NOMO-1 treated with dmso at 0.1 percent for 144 hours (cell line): Measurements from ENCODE around the gene DDB1.

Experiments used
- DNase-seq: peaks from one replicate; lab custom pipeline; 2025; ENCODE audit not compliant: unreplicated experiment; lab: John Stamatoyannopoulos, UW

DDB1 gene

GRCh38 chr11:61357233-61357893 lies 24.5 kb upstream of the DDB1 start:
- DNase-seq = peak; percentile 84

GRCh38 chr11:61356706-61357105 lies 23.8 kb upstream of the DDB1 start:
- no peak for DNase-seq

GRCh38 chr11:61354208-61354607 lies 21.3 kb upstream of the DDB1 start:
- no peak for DNase-seq

GRCh38 chr11:61353131-61354067 lies 20.5 kb upstream of the DDB1 start:
- no peak for DNase-seq

GRCh38 chr11:61352038-61352437 lies 19.1 kb upstream of the DDB1 start:
- no peak for DNase-seq

GRCh38 chr11:61350803-61351202 lies 17.9 kb upstream of the DDB1 start:
- DNase-seq = no peak

GRCh38 chr11:61350336-61350735 lies 17.4 kb upstream of the DDB1 start:
- no peak for DNase-seq

GRCh38 chr11:61349916-61350315 lies 17.0 kb upstream of the DDB1 start:
- DNase-seq = no peak

- DNase-seq = no peak
Observed at GRCh38 chr11:61349189-61349751, 16.4 kb upstream of the DDB1 start.

GRCh38 chr11:61347916-61348461 lies 15.1 kb upstream of the DDB1 start:
- DNase-seq = no peak

GRCh38 chr11:61345954-61346843 lies 13.3 kb upstream of the DDB1 start:
- no peak for DNase-seq

- no peak for DNase-seq
Observed at GRCh38 chr11:61345170-61345610, 12.3 kb upstream of the DDB1 start.

GRCh38 chr11:61343792-61344745 lies 11.2 kb upstream of the DDB1 start:
- DNase-seq = no peak

GRCh38 chr11:61342207-61342803 lies 9.4 kb upstream of the DDB1 start:
- no peak for DNase-seq

- DNase-seq = no peak
Observed at GRCh38 chr11:61341706-61342105, 8.8 kb upstream of the DDB1 start.

- no peak for DNase-seq
Observed at GRCh38 chr11:61340979-61341378, 8.1 kb upstream of the DDB1 start.

- no peak for DNase-seq
Observed at GRCh38 chr11:61339490-61339878, 6.6 kb upstream of the DDB1 start.

GRCh38 chr11:61338783-61339489 lies 6.0 kb upstream of the DDB1 start:
- no peak for DNase-seq
